ENCODE data around the gene LRMDA. TPM values are rescaled to one million over a fixed set of nuclear protein-coding genes. Genes with fewer than 3 reads are reported as not detected.

Gene LRMDA
- total RNA-seq, 1 experiment from 2014 or later: 4.8 TPM

GRCh38 chr10:75647675-75648074 is 216.3 kb downstream of the LRMDA start:
- ChIA-PET CTCF (no interaction called here), POLR2A (no interaction called here), RAD21 (ENCODE audit: low non-redundant PET in 1 of 2, low total read pairs in 2 of 2, uncharacterized antibody in 2 of 2, unreplicated experiment in 2 of 2) (no interaction called here)
- intact Hi-C loops (cut with micrococcal nuclease): no loop called here
- H3K9me2 ChIP-seq (ENCODE audit: insufficient read depth): no peaks in the 10 kb centered on the region
- ATAC-seq (no peak), DNase-seq (ENCODE audit: low read depth, low spot score) (no peak)
- H3K4me1 ChIP-seq (ENCODE audit: control insufficient read depth in 1 of 2, insufficient read depth in 2 of 2, low read length in 2 of 2): no peaks in the 10 kb centered on the region
- H3K4me2 ChIP-seq (ENCODE audit: low read length): no peak overlapping the region
- no peaks in the 10 kb centered on the region for H4K20me1 ChIP-seq (ENCODE audit: insufficient read depth)
- BruUV-seq (replicated peaks): no TSS peak
- no peak for TF ChIP-seq SP1 (IDR thresholded peaks at IDR 0.05; ENCODE audit: low read depth)
- TF ChIP-seq CBX3 (IDR thresholded peaks at IDR 0.05; ENCODE audit: low read depth): no peak
- no peak for TF ChIP-seq MAX (IDR thresholded peaks at IDR 0.05)
- no peak for TF ChIP-seq REST (IDR thresholded peaks at IDR 0.05; ENCODE audit: low read depth)
- TF ChIP-seq TCF7L2 (IDR thresholded peaks at IDR 0.05; ENCODE audit: borderline replicate concordance, extremely low read depth, insufficient read depth, insufficient read length): no peak
- no peak for TF ChIP-seq CTCF (IDR thresholded peaks at IDR 0.05 in 2 of 3, conservative IDR thresholded peaks at IDR 0.05 in 1 of 3; ENCODE audit: borderline replicate concordance in 1 of 3, insufficient read depth in 1 of 3, low read depth in 2 of 3, low read length in 2 of 3)
- TF ChIP-seq JUND (IDR thresholded peaks at IDR 0.05): no peak
- no peak for TF ChIP-seq ELF1 (IDR thresholded peaks at IDR 0.05; ENCODE audit: borderline replicate concordance, low read depth)
- no peak for TF ChIP-seq CEBPB (IDR thresholded peaks at IDR 0.05; ENCODE audit: low read depth)
- no peak for TF ChIP-seq FOSL1 (IDR thresholded peaks at IDR 0.05; ENCODE audit: low read depth)
- no peak for TF ChIP-seq YY1 (IDR thresholded peaks at IDR 0.05; ENCODE audit: extremely low read depth, insufficient replicate concordance, low read depth, low read length)
- H2AFZ ChIP-seq (ENCODE audit: low read depth, low read length, poor library complexity, severe bottlenecking): no peak overlapping the region
- H3K27me3 ChIP-seq (ENCODE audit: insufficient read depth, low read length): peaks cover 36% of the 10 kb centered on the region
- no peaks in the 10 kb centered on the region for H3K9me3 ChIP-seq (ENCODE audit: control insufficient read depth in 1 of 2, insufficient read depth in 1 of 2, low read depth in 1 of 2, low read length in 2 of 2)
- no peaks in the 10 kb centered on the region for H3K36me3 ChIP-seq (ENCODE audit: control insufficient read depth in 1 of 2, insufficient read depth in 2 of 2, low read length in 2 of 2)
- no peaks in the 10 kb centered on the region for H3K79me2 ChIP-seq (ENCODE audit: insufficient read depth, low read length)
- no peak overlapping the region for H3K9ac ChIP-seq (ENCODE audit: low read length)
- no peak overlapping the region for H3K4me3 ChIP-seq (replicated peaks in 1 of 2; ENCODE audit: low read depth in 1 of 2, low read length in 2 of 2)
- H3K27ac ChIP-seq (ENCODE audit: low read depth, low read length): no peak overlapping the region

All from HCT116 (cell line).